GM18907 (cell line): ENCODE measurements around the gene TLX1.

Experiments used
- ATAC-seq: cut with Tn5 transposase; IDR thresholded peaks from one replicate; pipeline ENCODE4 v1.9.1; 2021; ENCODE audit warnings: mild to moderate bottlenecking, moderate library complexity; ENCODE audit not compliant: unreplicated experiment

TLX1 gene

DNA sequence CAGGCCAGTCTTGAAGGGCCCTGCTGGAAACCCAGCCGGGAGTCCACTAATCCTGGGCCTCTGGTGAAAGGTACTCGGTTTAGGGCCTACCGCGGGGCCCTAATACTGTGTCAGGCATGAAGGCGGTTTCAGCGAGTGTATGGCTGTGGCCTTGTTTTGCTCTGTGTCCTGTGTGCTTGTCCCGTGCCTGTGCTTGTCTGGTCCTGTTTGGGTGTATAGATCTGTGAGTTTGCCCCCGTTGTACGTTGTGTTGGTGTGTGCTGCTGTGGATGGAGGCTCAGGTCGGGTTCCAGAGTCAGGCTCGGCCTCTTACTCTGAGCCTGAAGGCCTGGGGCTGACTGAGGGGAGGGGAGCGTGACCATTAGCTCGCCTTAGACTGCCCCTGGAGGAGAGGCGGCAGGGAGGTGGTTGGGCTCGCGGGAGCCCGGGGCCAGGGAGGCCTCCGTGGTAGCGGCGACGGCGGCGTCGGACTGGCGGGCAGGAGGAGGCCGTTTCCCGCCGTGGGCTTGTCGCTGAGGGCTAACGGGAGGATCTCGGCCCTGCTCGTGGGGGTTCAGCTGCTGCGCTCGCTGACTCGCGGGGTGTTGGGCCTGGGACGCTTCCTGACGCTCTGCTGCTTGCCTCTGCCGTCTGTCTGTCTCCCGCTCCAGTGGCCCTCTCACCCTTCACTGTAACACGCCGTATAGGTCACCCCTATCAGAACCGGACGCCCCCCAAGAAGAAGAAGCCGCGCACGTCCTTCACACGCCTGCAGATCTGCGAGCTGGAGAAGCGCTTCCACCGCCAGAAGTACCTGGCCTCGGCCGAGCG, 2.6 kb downstream of the TLX1 start:
- ATAC-seq: no peak

DNA sequence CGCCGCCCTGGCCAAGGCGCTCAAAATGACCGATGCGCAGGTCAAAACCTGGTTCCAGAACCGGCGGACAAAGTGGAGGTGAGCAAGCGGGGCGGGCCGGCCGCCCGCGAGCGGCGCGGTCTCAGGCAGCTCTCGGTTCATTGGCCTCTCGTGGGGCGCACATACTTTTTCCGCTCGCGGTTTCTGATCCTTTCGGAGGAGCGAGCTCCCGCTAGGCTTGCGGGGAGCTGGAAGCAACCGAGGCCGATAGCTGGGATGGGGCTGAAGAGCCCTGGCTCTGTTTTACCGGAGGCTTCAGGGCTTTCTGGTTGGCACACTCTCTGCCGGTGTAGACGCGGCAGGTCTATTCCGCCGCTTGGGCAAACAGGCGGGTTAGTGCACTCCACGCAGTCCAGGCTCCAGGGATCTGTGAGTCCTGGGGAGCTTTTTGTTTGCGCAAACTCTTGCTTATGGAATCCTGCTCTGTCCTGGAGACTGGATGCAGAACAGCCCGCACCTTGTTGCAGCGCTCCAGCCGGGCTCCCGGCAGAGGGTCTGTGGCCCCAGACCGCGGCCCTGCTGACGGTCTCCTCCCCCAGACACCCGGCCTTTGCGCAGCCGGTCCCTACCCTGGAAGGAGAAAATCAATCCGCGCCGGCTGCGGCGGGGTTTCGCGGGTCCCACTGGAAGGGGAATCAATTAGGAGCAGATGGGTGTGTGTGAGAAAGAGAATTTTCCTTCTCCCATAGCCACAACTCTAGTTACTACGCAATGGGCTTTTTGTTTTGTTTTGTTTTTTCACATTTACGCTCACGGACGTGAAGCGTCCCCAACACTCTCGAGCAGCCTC, 3.4 kb downstream of the TLX1 start:
- no peak for ATAC-seq

DNA sequence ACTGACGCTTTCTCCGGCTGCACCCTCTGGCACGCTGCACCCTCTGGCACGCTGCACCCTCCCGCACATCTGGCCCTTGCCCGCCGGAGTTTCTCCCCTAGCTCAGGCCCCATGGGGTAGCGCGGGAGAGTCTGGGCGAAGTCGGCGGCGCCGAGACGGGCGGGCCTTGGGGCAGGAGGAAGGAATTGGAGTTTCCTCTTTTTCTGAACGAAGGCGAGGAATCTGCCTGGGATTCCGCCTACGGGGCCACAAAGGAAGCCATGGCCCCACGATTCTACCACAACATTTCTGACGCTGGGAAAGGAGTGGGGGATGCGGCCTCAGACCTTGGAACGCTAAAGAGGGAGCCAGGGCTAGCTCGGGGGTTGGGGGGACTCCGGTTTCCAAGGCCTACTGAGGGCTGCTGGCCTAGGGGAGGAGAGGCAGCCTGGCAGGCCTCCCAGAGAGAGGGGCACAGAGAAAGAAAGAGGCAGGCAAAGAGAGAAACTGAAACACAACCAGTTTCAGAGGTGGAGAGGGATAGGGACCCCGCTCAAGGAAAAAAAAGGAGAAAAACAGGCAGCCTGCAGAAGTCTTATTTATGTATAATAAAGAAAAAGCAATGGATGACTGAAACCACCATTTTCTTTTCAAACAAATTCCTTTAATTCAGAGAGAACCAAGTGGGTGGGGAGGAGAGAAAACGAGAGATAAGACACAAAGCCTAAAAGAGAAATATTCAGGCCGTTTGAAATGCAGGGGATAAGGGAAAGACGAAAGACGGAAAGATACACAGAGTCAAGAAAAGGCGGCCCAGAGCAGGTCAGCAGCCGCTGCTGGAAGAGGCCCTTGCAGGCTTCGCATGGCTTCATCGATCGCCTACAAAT, 4.3 kb downstream of the TLX1 start:
- no peak for ATAC-seq

DNA sequence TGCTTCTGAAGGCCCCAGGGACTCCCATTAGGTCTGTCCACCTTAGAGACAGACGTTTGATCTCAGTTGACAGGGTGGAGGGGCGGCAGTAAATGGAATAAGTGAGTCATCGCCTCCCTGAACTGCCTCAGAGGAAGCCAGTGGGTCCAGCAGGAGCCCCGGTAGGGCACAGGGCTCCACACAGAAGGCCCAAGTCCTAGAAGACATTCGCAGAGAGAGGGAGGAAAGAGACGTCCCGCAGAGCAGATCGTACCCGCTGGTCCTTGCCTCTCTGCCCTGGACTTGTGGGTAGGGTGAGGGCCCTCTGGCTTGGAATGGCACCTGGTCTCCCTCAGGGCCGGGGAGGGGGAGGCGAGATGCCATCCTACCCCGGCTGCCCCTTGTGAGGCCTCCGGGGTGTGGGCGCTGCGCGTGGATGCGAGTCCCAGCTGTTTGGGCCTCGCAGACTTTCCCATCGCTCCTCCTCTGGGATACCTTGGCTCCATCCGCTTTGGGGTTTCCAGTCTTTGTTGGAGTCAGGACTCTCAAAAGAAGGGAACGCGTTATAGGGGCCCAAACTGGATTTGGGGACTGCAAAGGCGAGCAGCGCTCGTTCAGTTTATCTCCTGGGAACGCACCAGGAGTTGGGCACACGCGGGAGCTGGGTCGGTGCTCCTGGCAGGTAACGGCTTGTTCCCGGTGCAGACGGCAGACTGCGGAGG, 5.1 kb downstream of the TLX1 start:
- ATAC-seq: no peak

DNA sequence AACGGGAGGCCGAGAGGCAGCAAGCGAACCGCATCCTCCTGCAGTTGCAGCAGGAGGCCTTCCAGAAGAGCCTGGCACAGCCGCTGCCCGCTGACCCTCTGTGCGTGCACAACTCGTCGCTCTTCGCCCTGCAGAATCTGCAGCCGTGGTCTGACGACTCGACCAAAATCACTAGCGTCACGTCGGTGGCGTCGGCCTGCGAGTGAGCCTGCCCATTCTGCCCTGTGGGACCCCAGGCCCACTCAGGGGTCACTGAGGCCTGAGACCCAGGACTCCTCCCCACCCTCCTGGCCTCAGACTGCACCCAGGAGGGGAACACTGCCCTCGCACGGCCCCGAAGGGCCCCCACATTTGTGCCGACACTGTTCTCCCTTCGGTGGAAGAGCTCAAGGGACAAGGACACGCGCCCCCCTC, 5.6 kb downstream of the TLX1 start:
- no peak for ATAC-seq

DNA sequence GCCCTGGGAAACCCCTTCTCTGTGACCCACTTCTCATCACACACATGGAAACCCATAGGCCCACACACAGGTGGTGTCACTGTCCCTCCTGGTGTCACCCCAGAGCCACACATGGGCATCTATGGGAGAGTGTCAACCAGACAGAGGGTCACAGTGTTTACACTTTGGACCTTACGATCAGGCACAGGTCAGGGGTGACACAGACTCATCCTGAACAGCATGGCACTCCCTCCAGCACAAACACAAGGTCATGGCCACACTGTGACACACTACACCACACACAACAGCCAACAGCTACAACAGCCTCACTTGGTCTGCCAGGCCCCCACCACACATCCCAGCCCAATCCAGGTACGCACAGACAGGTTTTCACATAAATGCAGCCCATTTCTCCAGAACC, 6.2 kb downstream of the TLX1 start:
- no peak for ATAC-seq

DNA sequence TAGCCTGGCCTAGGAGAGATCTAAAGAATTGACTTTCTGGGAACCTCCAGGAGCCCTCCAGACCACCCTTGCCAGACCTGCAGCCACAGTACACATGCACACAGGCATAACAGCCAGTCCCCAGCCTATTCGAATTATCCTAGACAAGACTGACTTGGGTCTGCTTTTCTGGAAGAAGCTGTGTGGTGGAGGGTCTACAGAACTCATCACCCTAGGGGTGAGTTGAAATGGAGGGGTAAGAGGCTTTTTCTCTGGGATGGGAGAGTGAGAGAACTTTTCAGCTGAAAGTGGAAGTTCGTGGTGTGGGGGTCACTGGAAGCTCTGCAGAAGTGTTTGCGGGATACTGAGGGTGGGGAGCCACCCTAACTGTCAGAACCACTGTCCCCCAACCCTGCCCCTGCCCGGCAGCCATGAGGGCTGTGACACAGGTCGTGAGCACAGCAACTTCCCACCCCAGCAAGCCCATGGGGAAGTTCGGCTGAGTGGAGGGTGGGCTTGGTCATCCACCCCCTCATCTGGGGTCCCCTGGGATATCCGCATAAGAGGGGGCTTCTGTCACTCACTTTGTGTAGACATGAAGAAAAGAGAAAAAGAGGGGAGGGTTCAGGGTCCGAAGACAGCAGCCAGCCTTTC, 7.8 kb downstream of the TLX1 start:
- no peak for ATAC-seq

DNA sequence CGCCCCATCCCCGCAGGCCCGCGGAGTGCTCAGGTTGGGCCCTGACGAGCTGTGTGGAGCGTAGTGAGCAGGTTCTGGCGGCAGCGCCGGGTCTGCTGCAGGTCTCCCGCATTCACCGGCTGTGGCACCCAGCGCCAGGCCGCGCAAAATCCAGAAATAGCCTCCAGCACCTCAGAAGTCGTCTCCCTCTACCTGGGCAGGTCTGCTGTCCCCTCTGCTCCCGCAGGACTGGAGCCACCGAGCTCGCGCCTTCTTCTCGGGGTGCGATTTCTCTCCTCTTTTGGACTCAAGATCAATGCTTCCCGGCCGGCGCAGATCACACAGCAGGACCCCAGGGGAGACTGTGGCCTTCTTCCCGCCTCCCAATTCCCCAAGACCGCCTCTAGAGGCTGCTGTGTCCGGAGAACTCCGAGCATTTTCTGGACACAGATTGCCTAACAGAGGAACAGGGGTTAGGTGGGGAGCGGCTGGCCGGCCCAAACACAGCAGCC, 8.4 kb downstream of the TLX1 start:
- no peak for ATAC-seq

DNA sequence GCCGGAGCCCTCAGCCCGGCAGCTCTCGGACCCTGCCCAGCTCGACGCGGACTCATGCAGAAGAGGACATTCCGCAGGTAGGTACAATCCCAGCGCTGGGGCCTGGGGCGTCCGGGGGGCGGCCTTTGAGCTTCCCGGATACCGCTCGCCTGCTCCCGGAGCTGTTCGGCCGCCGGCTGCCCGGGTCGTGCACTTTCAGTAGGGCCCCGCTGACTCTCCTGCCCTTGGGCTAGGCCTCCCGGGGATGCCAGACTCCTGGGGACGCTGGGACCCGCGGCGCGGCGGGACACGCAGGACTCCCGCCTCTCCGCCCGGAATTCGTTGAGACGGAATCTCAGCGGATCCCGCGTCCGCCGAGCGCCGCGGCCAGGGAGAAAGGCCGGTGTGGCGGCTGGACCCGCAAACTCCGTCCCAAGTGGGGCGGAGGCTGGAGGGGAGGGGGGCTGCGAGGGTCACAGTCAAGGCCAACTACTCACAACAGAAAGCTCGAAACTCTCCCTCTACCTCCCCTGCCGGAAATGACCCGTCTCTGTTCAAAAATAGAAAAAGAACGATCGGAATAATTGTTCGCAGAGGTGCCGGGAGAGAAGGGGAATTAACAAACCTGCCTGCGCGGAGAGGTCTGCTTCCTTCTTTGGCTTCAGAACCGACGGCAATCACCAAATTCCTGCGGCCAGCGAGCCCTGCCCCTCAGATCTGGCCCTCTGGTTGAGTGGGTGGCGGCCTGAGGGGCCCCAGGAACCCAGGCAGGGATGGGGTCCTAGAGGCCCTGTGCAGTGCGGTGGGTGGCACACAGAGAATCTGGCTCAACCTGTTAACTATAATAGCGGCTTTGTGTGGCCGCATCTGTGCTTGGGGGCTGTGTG, 9.2 kb downstream of the TLX1 start:
- no peak for ATAC-seq

DNA sequence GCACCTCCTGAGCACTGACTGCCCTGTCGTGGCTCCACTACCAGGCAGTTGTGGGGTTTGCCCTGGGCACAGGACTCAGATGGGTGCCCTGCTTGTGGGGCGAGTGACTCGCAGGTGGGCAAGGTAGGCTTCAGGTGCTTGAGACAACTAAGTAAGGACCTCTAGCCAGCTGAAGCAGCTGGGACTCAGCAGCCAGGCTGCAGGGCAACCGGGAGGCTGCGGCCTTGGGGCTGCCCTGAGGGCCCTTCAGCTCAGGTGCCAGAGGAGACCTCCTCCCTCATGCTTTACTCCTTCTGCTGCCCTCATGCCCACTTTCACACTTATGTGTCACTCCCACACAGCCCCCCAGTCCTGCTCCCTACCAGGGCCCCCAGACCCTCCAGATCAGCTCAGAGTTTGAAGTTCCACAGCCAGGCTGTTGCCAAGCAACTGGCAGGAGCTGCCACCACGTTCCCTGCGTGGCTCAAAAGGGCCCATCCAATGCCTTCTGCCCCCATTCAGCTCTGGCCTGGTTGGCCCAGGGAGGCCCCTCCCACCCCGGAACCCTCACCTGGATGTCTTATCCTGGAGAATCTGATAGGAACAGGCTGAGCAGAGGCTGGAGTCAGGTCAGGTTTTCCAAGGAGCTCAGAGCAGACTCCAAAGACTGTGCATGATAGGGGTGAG, 10.0 kb downstream of the TLX1 start:
- ATAC-seq: no peak

DNA sequence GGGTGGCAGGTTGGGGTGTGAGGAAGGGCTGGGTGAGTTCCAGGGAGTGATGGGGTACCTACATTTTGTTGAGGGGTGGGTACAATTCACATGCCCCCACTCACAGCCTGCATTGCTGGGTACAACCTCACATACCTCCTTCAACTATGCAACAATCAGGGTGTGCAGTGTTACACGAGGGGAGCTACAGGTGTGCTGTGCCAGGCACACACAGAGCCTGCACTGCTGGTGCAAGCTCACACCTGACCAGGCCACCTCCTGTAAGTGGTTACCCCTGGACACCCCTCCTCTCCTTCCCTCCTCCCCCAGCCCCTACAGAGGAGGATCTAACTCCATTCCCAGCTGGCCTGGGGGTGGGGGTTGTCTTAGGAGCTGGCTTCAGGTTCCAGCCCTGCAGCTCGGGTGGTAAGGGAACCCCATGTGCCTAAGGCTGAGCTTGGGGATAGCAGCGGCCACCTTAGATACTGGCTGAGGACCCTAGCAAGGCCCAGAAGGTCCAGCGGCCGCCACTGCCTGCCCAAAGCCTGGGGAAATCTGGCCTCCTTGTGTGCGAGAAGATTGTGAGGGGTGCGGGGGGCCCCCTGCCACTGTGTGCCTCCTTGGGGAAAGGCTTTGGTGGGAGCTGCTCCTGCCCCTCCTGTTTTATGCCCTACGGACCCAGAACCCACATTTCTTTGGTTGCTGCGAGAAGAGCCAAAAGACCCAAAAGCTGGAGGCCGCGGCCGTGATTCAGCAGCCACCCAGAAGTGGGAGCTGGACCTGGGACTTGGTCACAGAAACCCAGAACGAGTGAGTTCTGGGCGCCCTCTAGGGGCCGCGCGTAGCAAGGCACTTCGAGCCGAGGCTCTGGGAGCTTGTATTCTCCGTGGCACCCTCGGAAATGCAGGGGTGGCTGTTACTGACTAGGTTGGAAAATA, 10.8 kb downstream of the TLX1 start:
- ATAC-seq: no peak

DNA sequence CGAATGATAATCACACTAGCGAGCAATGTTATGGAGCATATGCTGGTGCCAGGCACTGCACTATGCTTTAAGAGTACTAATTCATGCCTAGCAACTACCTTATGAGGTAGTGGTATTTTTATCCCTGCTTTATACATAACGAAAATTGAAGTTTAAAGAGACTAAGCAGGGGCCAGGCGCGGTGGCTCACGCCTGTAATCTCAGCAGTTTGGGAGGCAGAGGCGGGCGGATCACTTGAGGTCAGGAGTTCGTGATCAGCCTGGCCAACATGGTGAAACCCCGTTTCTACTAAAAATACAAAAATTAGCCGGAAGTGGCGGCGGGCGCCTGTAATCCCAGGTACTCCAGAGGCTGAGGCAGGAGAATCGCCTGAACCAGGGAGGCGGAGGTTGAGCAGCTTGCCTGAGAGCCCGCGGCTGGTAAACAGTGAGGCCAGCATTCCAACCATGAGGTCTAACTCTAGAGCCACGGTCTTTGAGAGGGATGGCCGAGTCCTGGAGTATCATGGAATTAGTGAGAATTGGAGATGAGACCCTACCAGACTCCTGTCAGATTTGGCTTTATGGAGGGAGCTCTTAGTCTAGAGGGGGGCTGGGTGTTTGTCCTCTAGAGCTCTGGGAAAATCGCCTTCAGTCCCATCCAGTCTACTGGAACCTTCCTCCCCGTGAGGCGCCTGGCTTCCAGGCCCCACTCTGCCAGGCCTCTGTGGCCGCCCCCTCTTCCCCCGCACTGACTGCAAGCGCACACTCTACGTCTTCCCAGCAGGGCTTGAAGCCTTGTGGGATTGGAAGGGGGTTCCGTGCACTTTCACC, 11.6 kb downstream of the TLX1 start:
- no peak for ATAC-seq

DNA sequence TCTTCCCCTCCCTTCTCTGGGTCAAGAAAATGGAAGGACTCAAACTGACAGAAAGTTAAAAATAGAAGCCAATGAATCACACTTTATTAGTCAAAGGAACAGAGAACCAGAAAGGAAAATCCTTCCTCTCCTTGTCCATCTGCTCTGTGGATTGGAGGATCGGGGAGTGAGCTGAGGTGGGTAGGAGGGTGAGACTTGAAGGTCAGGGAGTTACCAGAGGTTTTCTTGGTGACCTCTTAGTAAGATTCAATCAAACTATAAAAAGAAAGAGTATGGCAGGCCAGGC, 12.2 kb downstream of the TLX1 start:
- no peak for ATAC-seq

DNA sequence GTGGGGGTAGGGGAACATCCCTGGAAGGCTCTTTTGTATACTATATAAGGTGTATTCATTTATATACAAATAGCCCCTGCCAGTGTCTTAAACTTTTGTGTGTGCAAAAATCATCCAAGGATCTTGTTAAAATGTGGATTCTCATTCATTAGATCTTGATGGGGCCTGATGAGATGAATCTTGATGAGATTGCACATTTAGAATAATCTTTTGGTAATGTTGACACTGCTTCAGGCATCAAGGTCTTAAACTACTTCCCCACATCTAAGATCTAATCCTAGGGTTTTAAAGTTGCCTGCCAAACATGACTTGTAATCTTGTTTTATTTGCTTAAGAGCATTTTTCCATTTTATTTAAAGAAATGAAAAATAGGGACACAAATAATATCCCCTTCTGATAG, 13.0 kb downstream of the TLX1 start:
- ATAC-seq: no peak

DNA sequence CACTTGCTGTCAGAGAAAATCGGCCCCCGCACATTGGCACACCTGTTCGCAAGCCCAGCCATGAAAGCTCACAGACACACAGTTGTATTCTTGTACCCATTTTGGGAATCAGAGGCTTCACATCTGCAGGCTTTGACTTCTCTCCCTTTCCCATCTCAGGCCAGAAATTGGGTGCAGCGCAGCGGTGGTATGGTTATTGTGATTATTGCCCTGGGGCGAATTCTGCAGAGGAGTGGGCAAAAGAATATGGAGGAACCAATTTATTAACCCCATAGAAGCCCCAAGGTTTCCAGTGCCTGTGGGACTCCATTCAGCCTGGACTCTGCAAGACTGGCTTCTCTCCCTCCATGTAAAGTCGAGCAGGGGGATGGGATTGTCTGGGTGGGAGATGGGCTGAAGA, 14.0 kb downstream of the TLX1 start:
- no peak for ATAC-seq

DNA sequence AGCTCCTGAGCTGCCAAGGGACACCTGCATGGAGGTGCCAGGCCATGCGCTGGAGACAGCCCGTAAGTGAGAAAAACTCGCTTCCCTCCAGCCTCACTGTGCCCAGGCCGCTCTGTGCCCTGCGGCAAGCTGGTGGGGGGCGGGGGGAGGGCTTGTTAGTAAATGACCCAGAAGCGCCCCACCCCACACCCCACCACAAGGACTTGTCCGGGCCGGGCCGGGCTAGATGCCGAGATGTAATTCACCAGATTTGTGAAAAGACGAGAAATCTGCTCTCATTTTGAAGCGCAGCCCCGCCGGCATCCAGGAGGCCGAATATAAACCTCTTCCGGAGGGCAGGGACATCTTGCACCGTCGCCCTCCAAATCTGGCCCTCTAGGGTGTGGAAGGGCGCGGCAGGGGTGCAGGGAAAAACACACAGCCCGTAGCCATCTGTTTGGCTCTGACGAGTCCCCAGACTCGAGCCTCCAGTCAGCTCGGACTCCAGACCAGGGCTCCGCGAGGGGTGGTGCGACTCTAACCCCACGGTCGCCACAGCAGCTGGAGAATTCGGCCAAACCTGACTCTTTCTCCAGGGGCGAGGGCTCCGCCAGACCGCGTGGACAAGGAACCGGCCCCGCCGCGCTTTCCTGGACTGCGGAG, 14.8 kb downstream of the TLX1 start:
- no peak for ATAC-seq
